Lower leg skin (tissue), 3 donors: ENCODE results near the gene TPRX2.

Experiments
- CTCF ChIP-seq, 3 donors: fragments of 450-650 bp; IDR thresholded peaks; one replicate each; pipeline ENCODE4 v1.5.1; 2016; ENCODE audit warnings: antibody characterized with exemption in 3 of 3, mild to moderate bottlenecking in 3 of 3, moderate library complexity in 2 of 3
- POLR2A ChIP-seq, 2 donors: fragments of 450-650 bp; IDR thresholded peaks; one replicate each; pipeline ENCODE4 v1.6.1; 2016 to 2017; ENCODE audit warnings: antibody characterized with exemption in 2 of 2, mild to moderate bottlenecking in 1 of 2, moderate library complexity in 1 of 2

- TF ChIP-seq CTCF (IDR thresholded peaks at IDR 0.05) (no peak), POLR2A (IDR thresholded peaks at IDR 0.05) (no peak)
Observed at GRCh38 chr19:47848425-47848822, 10.6 kb upstream of the TPRX2 start.
